Mucosa of descending colon (tissue), 3 donors: Measurements from ENCODE around the gene CCDC187. TPM values are rescaled to one million over a fixed set of nuclear protein-coding genes. Genes with fewer than 3 reads are reported as not detected.

Experiments
- ATAC-seq: fragments of 200-7000 bp; cut with Tn5 transposase; one replicate; pipeline ENCODE4 v1.9.1; 2020; ENCODE audit warnings: mild to moderate bottlenecking, moderate library complexity
- DNase-seq, 3 donors: peaks; one replicate each; pipeline ENCODE4 v3.0.0-alpha.2; 2020
- H3K36me3 ChIP-seq: fragments of 200-600 bp; one replicate; pipeline ENCODE4 v1.8.0; 2021; ENCODE audit warnings: low read depth, mild to moderate bottlenecking
- H3K4me1 ChIP-seq: fragments of 200-600 bp; one replicate; pipeline ENCODE4 v1.8.0; 2021; ENCODE audit warnings: low read depth, mild to moderate bottlenecking
- H3K4me3 ChIP-seq: fragments of 200-600 bp; one replicate; pipeline ENCODE4 v1.8.0; 2021; ENCODE audit warnings: mild to moderate bottlenecking
- H3K9me3 ChIP-seq: fragments of 200-600 bp; one replicate; pipeline ENCODE4 v1.8.0; 2021; ENCODE audit warnings: mild to moderate bottlenecking
- CTCF ChIP-seq: fragments of 200-600 bp; IDR thresholded peaks from one replicate; pipeline ENCODE4 v1.8.0; 2022; ENCODE audit warnings: antibody characterized with exemption, mild to moderate bottlenecking
- intact Hi-C, 2 donors: fragments of 100-400 bp; cut with DNase I in 1 of 2; cut with micrococcal nuclease in 1 of 2; formaldehyde crosslinking; loops; one replicate each; pipeline versions ENCODE4 v1.11.0 to v1.11.1; 2022; cut with DNase I, micrococcal nuclease
- total RNA-seq, 3 donors: library from RNA; stranded (reverse); fragmentation: NEBNext Ultra II Directional in 2 of 3; extraction: Animal tissue kit (Norgen Biotek cat#: 25700) in 2 of 3; gene quantifications; one replicate each; pipeline versions ENCODE4 v1.2.1 to v1.2.4, GENCODE V29; 2021 to 2023
- donor health status: DM: no; HTN: no; CAD: no; lungs with moderate emphysema.
- donor health status: DM: no; HTN: no; CAD: no.
- donor health status: DM: no; HTN: yes; CAD: no.

Gene CCDC187
- total RNA-seq, 3 donors from 2014 or later, result 0.19 to 0.93 (median 0.48) TPM

GRCh38 chr9:136216541-136217244 lies 87.2 kb downstream of the CCDC187 start:
- no peak for DNase-seq
- Histone ChIP-seq H3K36me3 (no peaks in the 10 kb centered on the region), H3K4me1 (no peaks in the 10 kb centered on the region), H3K9me3 (peaks cover 7% of the 10 kb centered on the region), H3K4me3 (no peak overlapping the region)
- intact Hi-C loops, result no loop called here
- no peak for TF ChIP-seq CTCF
- ATAC-seq, result no peak

GRCh38 chr9:136213733-136214132 lies 90.2 kb downstream of the CCDC187 start:
- Histone ChIP-seq H3K4me1 (no peaks in the 10 kb centered on the region), H3K36me3 (no peaks in the 10 kb centered on the region), H3K4me3 (no peak overlapping the region), H3K9me3 (peaks cover 7% of the 10 kb centered on the region)
- intact Hi-C loops, result no loop called here
- ATAC-seq (no peak), DNase-seq (no peak)
- no peak for TF ChIP-seq CTCF

DNA sequence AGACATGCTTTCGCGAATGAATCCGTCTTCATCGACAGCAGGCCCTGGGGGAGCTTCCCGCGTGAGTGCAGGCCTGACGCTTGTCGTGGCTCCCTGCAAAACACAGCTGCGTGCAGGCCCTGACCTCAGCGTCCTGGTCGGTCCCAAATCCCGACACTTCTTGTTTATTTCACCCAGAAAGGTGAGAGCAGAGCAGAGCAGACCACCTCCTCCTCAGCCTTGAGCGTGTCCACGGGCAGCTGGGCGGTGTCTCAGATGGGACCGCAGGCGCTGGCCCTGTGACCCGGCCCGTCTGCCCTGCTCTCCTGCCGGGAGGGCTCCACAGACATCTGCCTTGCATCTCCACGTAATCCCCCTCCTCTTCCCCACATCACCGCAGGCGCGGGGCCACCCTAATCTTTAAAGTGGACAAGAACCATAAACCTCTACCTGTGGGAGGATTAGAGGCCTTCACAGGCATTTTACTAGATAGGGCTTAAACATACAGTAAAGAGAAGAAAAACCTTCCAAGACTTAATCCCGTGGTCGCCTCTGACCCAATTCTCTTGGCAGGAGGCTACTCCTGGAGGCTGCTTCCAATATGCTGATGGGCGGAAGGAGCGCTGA lies 91.4 kb downstream of the CCDC187 start:
- ATAC-seq (no peak), DNase-seq (no peak)
- H3K4me3 ChIP-seq, result no peak overlapping the region
- intact Hi-C loops, result no loop called here
- H3K4me1 ChIP-seq, result no peaks in the 10 kb centered on the region
- peaks cover 7% of the 10 kb centered on the region for H3K9me3 ChIP-seq
- H3K36me3 ChIP-seq, result no peaks in the 10 kb centered on the region
- TF ChIP-seq CTCF, result no peak

GRCh38 chr9:136211441-136212344 lies 92.2 kb downstream of the CCDC187 start:
- Histone ChIP-seq H3K4me1 (no peaks in the 10 kb centered on the region), H3K36me3 (no peaks in the 10 kb centered on the region), H3K9me3 (peaks cover 7% of the 10 kb centered on the region), H3K4me3 (no peak overlapping the region)
- TF ChIP-seq CTCF, result no peak
- no peak for DNase-seq
- ATAC-seq, result no peak
- intact Hi-C loops, result no loop called here

DNA sequence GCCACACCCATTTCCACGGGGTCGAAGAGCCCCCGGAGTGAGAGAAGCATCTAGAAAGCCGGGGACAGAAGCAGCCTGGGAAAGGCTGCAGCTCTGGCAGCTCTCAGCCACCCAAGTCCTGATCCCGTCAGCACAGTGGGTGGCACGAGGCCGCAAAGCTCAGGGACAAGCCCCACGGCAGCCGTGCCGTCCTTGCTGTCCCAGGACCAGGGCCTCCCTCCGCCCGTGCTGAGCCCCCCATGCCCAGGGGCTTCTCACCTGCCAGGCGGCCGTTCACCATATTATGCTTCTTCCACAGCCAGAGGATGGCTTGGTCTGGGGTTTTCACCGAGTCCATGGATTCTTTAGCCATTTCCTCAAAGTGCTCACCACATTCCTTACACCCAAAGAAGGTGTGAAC lies 92.9 kb downstream of the CCDC187 start:
- DNase-seq, result no peak
- ATAC-seq, result no peak
- Histone ChIP-seq H3K4me1 (no peaks in the 10 kb centered on the region), H3K36me3 (no peaks in the 10 kb centered on the region), H3K4me3 (no peak overlapping the region), H3K9me3 (peaks cover 7% of the 10 kb centered on the region)
- intact Hi-C loops, result no loop called here
- TF ChIP-seq CTCF, result no peak
